Activated naive CD4-positive, alpha-beta T cell treated with anti-CD3 and anti-CD28 coated beads for 36 hours (primary cell): ENCODE measurements around the gene LSG1. TPM values are rescaled to one million over a fixed set of nuclear protein-coding genes. Genes with fewer than 3 reads are reported as not detected.
A peak's percentile ranks its signal among the peaks of the same experiment; 100 is the strongest.
"Not testable (repeated sequence)": the region's sequence is repeated elsewhere in the genome, so short reads cannot be mapped to it uniquely, and the experiment has no call there.

Source experiments
- CTCF ChIA-PET: fragments of 350-600 bp; sonication (Branson Sonifier 250); formaldehyde crosslinking; loops from one replicate; lab custom pipeline; 2021; ENCODE audit warnings: antibody characterized with exemption; lab: Charles Lee
- DNase-seq: peaks from one replicate; pipeline ENCODE4 v3.0.0-alpha.2; 2020
- H3K27ac Mint-ChIP-seq: one replicate; pipeline ENCODE4 v1.8.0; 2021; ENCODE audit warnings: mild to moderate bottlenecking, mixed read lengths
- H3K27me3 Mint-ChIP-seq: one replicate; pipeline ENCODE4 v1.8.0; 2021; ENCODE audit warnings: low read depth, mixed read lengths
- H3K36me3 Mint-ChIP-seq: one replicate; pipeline ENCODE4 v1.8.0; 2021; ENCODE audit warnings: low read depth, mixed read lengths
- H3K4me1 Mint-ChIP-seq: one replicate; pipeline ENCODE4 v1.8.0; 2021; ENCODE audit warnings: low read depth, mixed read lengths
- H3K4me3 Mint-ChIP-seq: one replicate; pipeline ENCODE4 v1.8.0; 2021; ENCODE audit warnings: mild to moderate bottlenecking, moderate library complexity, mixed read lengths
- H3K9me3 Mint-ChIP-seq: one replicate; pipeline ENCODE4 v1.8.0; 2021; ENCODE audit warnings: mixed read lengths
- intact Hi-C: fragments of 100-400 bp; cut with micrococcal nuclease; formaldehyde crosslinking; loops from one replicate; pipeline ENCODE4 v1.15.1; 2023
- total RNA-seq, 2 experiments: library from RNA; stranded (reverse); gene quantifications; one replicate each; pipeline ENCODE4 v1.2.3, GENCODE V29; 2021

LSG1 gene
- total RNA-seq, 2 experiments from 2014 or later, result 26.4 to 27.0 TPM

DNA sequence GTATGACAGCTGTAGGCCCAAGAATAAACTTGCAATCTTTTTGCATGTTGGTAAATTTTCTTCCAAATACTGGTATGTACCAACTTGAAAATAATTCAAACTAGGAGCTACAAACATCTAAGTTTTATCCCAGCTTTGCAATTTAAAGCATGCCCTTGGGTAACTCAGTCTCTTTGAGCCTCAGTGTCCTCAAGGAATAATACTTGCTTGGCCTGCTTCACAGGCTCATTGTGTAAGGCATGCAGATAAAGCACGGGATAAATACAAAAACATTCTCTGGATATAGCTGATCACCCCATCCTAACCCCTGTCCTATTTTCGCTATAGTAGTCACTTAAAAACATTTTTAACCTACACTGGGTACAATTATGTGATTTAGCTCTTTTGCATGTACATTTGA, 29.2 kb downstream of the LSG1 start:
- H3K27me3 Mint-ChIP-seq, result no peaks in the 10 kb centered on the region
- no peak overlapping the region for H3K4me3 Mint-ChIP-seq
- H3K9me3 Mint-ChIP-seq, result no peaks in the 10 kb centered on the region
- DNase-seq, result no peak
- intact Hi-C loops, result no loop called here
- H3K4me1 Mint-ChIP-seq, result no peaks in the 10 kb centered on the region
- CTCF ChIA-PET, result interaction anchor here (0.6 to 2.2 kb wide), 4 partner anchors 9 to 266 kb away, joined by 3 to 10 read pairs (median 6); partner anchors contain the start of gene TMEM44
- H3K36me3 Mint-ChIP-seq, result peaks cover 44% of the 10 kb centered on the region
- no peak overlapping the region for H3K27ac Mint-ChIP-seq

GRCh38 chr3:194640829-194641228, 31.2 kb downstream of the LSG1 start:
- Mint-ChIP-seq H3K4me1 (peaks cover 2% of the 10 kb centered on the region), H3K27ac (no peak overlapping the region), H3K36me3 (peaks cover 36% of the 10 kb centered on the region), H3K9me3 (no peaks in the 10 kb centered on the region), H3K27me3 (no peaks in the 10 kb centered on the region), H3K4me3 (no peak overlapping the region)
- CTCF ChIA-PET, result interaction anchor here (1.3 kb wide), 1 partner anchor 30 kb away, joined by 5 read pairs; no protein-coding TSS in a partner anchor
- intact Hi-C loops, result no loop called here
- peak; percentile 30 for DNase-seq

- CTCF ChIA-PET, result interaction anchor here (0.6 to 1.3 kb wide), 5 partner anchors 9 to 884 kb away, joined by 3 to 8 read pairs (median 3); partner anchors contain the start of gene LSG1
- no peak overlapping the region for H3K4me3 Mint-ChIP-seq
- H3K36me3 Mint-ChIP-seq, result peaks cover 23% of the 10 kb centered on the region
- H3K4me1 Mint-ChIP-seq, result peaks cover 2% of the 10 kb centered on the region
- no peaks in the 10 kb centered on the region for H3K9me3 Mint-ChIP-seq
- H3K27ac Mint-ChIP-seq, result no peak overlapping the region
- intact Hi-C loops, result no loop called here
- H3K27me3 Mint-ChIP-seq, result no peaks in the 10 kb centered on the region
- DNase-seq, result no peak
Observed at GRCh38 chr3:194638991-194639605, 32.9 kb downstream of the LSG1 start.

DNA sequence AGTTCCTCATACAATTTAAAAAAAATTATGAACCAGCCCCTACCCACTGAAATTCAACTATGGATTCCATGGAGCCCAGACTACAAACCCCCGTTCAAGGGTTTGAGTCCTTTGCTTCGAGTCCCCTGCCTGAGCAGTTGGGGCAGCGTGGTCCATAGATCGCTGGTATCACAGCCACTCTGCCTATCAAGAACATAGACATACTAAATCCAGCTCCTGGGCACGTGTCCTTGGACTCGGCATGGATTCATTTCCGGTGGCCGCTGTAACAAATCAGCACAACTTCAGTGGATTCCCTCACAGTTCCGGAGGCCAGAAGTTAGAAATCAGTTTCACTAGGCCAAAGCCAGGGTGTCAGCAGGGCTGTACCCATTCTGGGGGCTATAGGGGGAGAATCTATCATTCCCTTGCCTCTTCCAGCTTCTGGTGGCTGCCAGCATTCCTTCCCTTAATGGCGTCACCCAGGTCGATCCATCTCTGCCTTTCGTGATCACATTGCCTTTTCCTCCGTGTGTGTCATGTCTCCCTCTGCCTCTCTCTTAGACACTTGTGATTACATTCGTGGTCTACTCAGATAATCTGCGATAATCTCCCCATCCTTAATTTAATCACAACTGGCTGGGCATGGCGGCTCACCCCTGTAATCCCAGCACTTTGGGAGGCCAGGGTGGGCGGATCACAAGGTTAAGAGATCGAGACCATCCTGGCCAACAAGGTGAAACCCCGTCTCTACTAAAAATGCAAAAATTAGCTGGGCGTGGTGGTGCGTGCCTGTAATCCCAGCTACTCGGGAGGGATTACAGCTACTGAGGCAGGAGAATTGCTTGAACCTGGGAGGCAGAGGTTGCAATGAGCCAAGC, 34.2 kb downstream of the LSG1 start:
- Mint-ChIP-seq H3K4me1 (peaks cover 6% of the 10 kb centered on the region), H3K9me3 (no peaks in the 10 kb centered on the region), H3K4me3 (no peak overlapping the region), H3K27me3 (no peaks in the 10 kb centered on the region), H3K27ac (no peak overlapping the region), H3K36me3 (peaks cover 14% of the 10 kb centered on the region)
- CTCF ChIA-PET, result interaction anchor here (1.0 to 1.8 kb wide), 3 partner anchors 33 to 43 kb away, joined by 3 to 7 read pairs (median 3); partner anchors contain the start of gene LSG1
- DNase-seq, result no peak
- intact Hi-C loops, result no loop called here

GRCh38 chr3:194637066-194637465, 34.9 kb downstream of the LSG1 start:
- CTCF ChIA-PET, result interaction anchor here (1.0 to 1.8 kb wide), 2 partner anchors 34 to 42 kb away, joined by 3 to 7 read pairs; no protein-coding TSS in a partner anchor
- no peak overlapping the region for H3K27ac Mint-ChIP-seq
- intact Hi-C loops, result no loop called here

GRCh38 chr3:194633349-194634004, 38.5 kb downstream of the LSG1 start, which contains the start of gene TMEM44:
TSS of gene TMEM44 (minus strand) at chr3:194633419. CDS start at chr3:194633215, 204 bp downstream.
- H3K27me3 Mint-ChIP-seq, result no peaks in the 10 kb centered on the region
- H3K9me3 Mint-ChIP-seq, result no peaks in the 10 kb centered on the region
- peak; percentile 50 for DNase-seq
- H3K27ac Mint-ChIP-seq, result peak within 1 kb of the TSS; percentile 53
- H3K4me3 Mint-ChIP-seq, result peak within 1 kb of the TSS; percentile 85
- peaks cover 6% of the 10 kb centered on the region for H3K4me1 Mint-ChIP-seq
- no peaks in the 10 kb centered on the region for H3K36me3 Mint-ChIP-seq
- intact Hi-C loops, result loop anchor here (1.0 to 5.0 kb wide), 4 partner anchors 39 to 301 kb away; partner anchors contain the start of gene GP5
- CTCF ChIA-PET, result interaction anchor here (0.5 to 1.5 kb wide), 6 partner anchors 9 to 162 kb away, joined by 3 to 10 read pairs (median 4); no protein-coding TSS in a partner anchor

More at GRCh38 chr3:194637066-194637465, 34.9 kb downstream of the LSG1 start:
- H3K36me3 Mint-ChIP-seq, result peaks cover 10% of the 10 kb centered on the region
- H3K9me3 Mint-ChIP-seq, result no peaks in the 10 kb centered on the region
- no peak overlapping the region for H3K4me3 Mint-ChIP-seq
- H3K4me1 Mint-ChIP-seq, result peaks cover 6% of the 10 kb centered on the region
- DNase-seq, result no peak
- H3K27me3 Mint-ChIP-seq, result no peaks in the 10 kb centered on the region

DNA sequence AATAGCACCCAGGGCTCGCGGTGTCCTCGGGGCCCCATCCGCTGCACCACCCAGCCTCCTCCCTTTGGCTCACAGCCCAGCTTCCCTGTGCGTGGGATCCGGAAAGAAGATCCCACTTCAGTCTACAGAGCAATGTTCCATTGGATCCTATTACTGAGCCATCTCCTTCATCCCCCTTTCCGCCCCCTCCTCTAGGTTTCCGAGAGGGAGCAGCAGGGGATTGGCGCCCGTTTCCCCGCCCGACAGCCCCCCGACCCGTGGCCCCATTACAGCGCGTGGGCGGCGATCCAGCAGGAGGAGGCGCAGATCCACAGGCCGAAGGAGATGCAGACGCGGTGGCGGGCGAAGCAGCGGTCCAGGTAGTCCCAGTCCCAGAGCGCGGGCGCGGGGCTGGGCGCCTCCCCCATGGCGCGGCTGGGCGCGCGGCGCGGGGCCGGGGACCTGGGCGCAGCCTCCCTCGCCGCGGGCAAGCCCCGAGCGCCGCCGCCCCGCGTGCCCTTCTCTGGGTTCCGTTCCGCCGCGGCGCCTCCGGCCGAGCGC, 39.1 kb downstream of the LSG1 start:
- intact Hi-C loops, result loop anchor here (1.0 to 5.0 kb wide), 4 partner anchors 39 to 300 kb away; partner anchors contain the start of gene GP5
- DNase-seq, result peak; percentile 24
- H3K36me3 Mint-ChIP-seq, result no peaks in the 10 kb centered on the region
- no peaks in the 10 kb centered on the region for H3K9me3 Mint-ChIP-seq
- H3K27me3 Mint-ChIP-seq, result no peaks in the 10 kb centered on the region
- peaks cover 6% of the 10 kb centered on the region for H3K4me1 Mint-ChIP-seq
- H3K4me3 Mint-ChIP-seq, result peak overlapping the region; percentile 85
- peak overlapping the region; percentile 53 for H3K27ac Mint-ChIP-seq
- CTCF ChIA-PET, result interaction anchor here (0.6 to 1.5 kb wide), 5 partner anchors 10 to 148 kb away, joined by 4 to 10 read pairs (median 4); no protein-coding TSS in a partner anchor

GRCh38 chr3:194632226-194632808, 39.7 kb downstream of the LSG1 start:
- no peak for DNase-seq
- Mint-ChIP-seq H3K9me3 (no peaks in the 10 kb centered on the region), H3K27me3 (no peaks in the 10 kb centered on the region), H3K36me3 (no peaks in the 10 kb centered on the region), H3K27ac (no peak overlapping the region), H3K4me3 (peak overlapping the region; percentile 85), H3K4me1 (peaks cover 5% of the 10 kb centered on the region)
- CTCF ChIA-PET, result interaction anchor here (0.6 kb wide), 1 partner anchor 109 kb away, joined by 4 read pairs; no protein-coding TSS in a partner anchor
- intact Hi-C loops, result loop anchor here (2.0 to 5.0 kb wide), 2 partner anchors 235 to 300 kb away; partner anchors contain the start of gene GP5

GRCh38 chr3:194631696-194632095, 40.3 kb downstream of the LSG1 start:
- peaks cover 4% of the 10 kb centered on the region for H3K4me1 Mint-ChIP-seq
- no peaks in the 10 kb centered on the region for H3K27me3 Mint-ChIP-seq
- CTCF ChIA-PET, result no interaction called here
- H3K9me3 Mint-ChIP-seq, result no peaks in the 10 kb centered on the region
- DNase-seq, result no peak
- intact Hi-C loops, result loop anchor here (2.0 to 5.0 kb wide), 2 partner anchors 234 to 299 kb away; partner anchors contain the start of gene GP5
- H3K36me3 Mint-ChIP-seq, result no peaks in the 10 kb centered on the region
- H3K27ac Mint-ChIP-seq, result no peak overlapping the region
- peak overlapping the region; percentile 85 for H3K4me3 Mint-ChIP-seq

DNA sequence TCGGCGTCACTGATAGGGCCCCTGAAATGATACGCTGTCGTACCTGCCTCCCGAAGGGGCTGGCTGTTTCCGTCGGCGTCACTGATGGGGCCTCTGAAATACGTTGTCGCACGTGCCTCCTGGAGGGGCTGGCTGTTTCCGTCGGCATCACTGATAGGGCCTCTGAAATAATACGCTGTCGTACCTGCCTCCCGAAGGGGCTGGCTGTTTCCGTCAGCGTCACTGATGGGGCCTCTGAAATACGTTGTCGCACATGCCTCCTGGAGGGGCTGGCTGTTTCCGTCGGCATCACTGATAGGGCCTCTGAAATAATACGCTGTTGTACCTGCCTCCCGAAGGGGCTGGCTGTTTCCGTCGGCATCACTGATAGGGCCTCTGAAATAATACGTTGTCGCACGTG, 41.3 kb downstream of the LSG1 start:
- intact Hi-C loops, result loop anchor here (5.0 kb wide), 1 partner anchor 233 kb away; the partner anchor contains the start of gene GP5
- H3K9me3 Mint-ChIP-seq, H3K27ac Mint-ChIP-seq, H3K36me3 Mint-ChIP-seq, H3K4me1 Mint-ChIP-seq, DNase-seq, H3K4me3 Mint-ChIP-seq, CTCF ChIA-PET, H3K27me3 Mint-ChIP-seq: not testable (repeated sequence)

DNA sequence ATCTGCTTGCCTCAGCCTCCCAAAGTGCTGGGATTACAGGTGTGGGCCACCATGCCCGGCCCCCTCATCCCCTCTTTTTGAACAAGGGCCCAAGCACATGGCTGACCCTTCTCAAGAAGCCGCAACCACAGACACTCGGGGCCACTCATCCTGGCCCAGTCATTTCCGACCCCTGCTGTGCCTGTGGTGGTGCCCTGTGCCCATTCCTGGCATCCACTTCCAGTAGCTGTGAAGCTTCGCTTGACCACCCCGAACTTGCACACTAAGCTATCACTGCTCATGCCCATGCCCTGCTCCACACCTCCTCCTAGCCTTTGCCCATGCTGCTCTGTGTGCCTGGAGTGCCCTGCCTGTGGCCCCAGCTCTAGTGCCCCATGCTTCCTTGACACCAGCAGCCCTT, 47.0 kb downstream of the LSG1 start:
- CTCF ChIA-PET, result interaction anchor here (0.6 kb wide), 1 partner anchor 162 kb away, joined by 3 read pairs; no protein-coding TSS in a partner anchor
- Mint-ChIP-seq H3K27ac (no peak overlapping the region), H3K4me1 (no peaks in the 10 kb centered on the region), H3K27me3 (no peaks in the 10 kb centered on the region), H3K36me3 (no peaks in the 10 kb centered on the region), H3K4me3 (no peak overlapping the region), H3K9me3 (no peaks in the 10 kb centered on the region)
- no peak for DNase-seq
- intact Hi-C loops, result no loop called here
